GM19193 (cell line): ENCODE results near the gene TRIM10.

Source experiments
- POLR2A ChIP-seq: IDR thresholded peaks from 4 replicates; pipeline ENCODE4 v1.6.1; 2011; ENCODE audit not compliant: insufficient read depth, insufficient read length; ENCODE audit errors: extremely low read depth

TRIM10 gene

DNA sequence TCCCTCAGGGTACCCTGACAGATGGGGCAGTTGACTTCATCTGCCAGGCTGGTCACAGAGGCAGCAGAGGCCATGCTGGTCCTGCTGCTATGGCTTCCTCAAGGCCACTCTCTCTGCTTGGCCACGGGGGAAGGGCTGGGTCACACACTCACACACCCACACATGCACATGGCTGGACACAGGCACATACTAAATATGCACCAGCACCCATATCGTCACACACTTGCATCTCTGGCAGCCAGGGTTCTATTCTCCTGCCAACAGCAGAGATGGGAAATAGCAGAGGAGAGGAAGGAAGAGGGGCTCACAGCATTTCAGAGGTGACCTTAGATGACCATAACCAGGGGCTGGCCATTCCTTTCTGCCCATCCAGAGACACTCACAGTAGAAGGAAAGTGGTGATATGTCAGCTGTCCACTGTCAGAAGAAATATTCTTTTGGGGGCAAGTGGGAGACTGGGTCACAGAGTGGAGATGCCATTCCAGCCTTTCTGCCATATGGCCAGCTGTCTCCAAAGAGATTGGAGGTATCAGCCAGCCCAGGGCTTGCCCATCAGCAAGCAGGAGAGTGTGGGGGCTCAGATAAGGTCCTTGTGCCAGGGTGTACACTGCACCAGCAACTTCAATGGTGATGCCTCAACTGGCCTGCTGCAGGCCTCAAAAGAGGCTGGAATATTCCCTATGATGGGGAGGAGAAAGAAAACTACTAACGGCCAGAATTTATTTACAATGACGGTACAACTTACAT lies at the start of gene TRIM10:
Gene TRIM10 (minus strand): TSS at position 427 of the 747 bp plus-strand sequence. CDS start 353 bp downstream, at position 74.
- TF ChIP-seq POLR2A: no peak

GRCh38 chr6:30207619-30208295 lies 46.7 kb upstream of the TRIM10 start:
- TF ChIP-seq POLR2A: no peak

- TF ChIP-seq POLR2A: no peak
Observed at GRCh38 chr6:30206799-30207618, 46.0 kb upstream of the TRIM10 start.

- no peak for TF ChIP-seq POLR2A
Observed at GRCh38 chr6:30206152-30206551, 45.1 kb upstream of the TRIM10 start.

DNA sequence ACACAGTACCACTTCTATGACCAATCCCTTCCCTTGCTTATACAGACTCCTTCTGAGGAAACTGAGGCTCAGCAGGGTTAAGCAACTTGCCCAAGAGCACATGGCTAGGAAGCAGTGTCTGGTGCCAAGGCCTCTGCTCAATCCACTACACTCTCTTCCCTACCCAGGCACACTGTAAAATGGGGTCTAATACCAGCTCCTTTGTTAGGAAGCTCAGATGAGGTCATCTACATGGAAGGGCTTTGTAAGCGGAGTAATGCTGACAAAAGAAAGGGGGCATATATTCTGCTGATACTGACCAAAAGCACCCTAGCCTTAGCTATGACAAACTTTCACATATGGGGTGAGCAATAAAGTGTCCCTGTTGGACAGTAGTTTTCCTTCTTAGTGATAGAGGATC lies 43.1 kb upstream of the TRIM10 start:
- no peak for TF ChIP-seq POLR2A

- no peak for TF ChIP-seq POLR2A
Observed at GRCh38 chr6:30202366-30202765, 41.4 kb upstream of the TRIM10 start.

GRCh38 chr6:30200551-30201281 lies 39.7 kb upstream of the TRIM10 start:
- no peak for TF ChIP-seq POLR2A

- TF ChIP-seq POLR2A: no peak
Observed at GRCh38 chr6:30198166-30199084, 37.4 kb upstream of the TRIM10 start.

GRCh38 chr6:30196376-30196775 lies 35.4 kb upstream of the TRIM10 start:
- TF ChIP-seq POLR2A: no peak

DNA sequence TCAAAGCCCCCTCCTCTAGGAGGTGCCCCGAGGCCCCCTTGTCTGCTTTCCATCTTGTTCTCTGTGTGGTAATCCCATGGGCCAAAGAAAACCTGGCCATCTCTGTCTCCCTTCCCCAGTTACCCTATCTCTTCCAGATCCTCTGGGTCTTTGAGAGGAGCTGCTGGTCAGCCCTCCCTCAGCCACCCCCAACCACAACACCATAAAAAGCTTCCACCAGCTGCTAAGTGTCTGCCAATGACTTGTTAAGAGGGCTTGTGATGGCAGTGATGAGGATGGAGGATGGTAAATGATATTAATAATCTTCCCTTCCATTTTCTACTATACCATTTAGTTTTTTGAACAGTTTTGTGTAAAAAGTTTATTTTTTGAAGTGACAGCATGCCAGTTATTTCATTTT lies 34.9 kb upstream of the TRIM10 start:
- no peak for TF ChIP-seq POLR2A

DNA sequence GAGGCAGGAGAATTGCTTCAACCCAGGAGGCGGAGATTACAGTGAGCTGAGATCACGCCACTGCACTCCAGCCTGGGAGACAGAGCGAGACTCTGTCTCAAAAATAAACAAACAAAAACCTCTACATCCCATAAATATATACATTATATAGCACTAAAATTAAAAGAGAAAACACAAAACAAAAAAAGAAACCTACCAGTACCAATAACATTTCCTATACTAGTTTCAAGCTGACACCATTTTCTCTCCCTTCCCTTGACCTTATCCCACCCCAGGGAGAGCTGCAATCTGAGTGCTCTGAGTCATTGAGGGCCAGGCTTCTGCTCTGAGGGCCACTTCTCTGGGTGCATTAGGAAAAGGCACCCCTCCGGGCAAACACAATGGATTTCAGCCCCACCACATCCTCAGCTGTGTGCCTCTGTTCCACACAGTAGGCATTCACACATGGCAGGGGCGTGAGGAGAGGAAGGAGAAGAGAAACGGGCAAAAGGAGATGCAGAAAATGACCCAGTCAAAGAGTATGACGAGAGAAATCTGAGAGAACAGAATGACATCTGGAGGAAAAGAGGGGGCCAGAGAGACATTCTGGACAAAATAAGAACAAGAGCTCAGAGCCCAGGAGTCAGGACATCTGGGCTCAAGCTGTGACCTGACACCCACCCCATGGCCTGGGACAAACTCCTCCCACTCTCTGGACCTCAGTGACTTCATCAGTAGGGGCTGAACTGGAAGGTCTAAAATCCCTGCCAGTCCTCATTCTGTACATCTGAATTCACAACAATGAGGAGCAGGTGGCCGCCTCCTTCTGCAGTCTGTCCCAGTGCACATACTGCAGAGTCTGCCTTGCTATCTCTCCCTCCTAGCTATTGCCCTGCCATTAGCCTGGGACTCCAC lies 34.0 kb upstream of the TRIM10 start:
- no peak for TF ChIP-seq POLR2A

GRCh38 chr6:30192076-30192475 lies 31.1 kb upstream of the TRIM10 start:
- no peak for TF ChIP-seq POLR2A

- no peak for TF ChIP-seq POLR2A
Observed at GRCh38 chr6:30188541-30188940, 27.5 kb upstream of the TRIM10 start.
